Superior temporal gyrus (tissue), 1 donor: Measurements from ENCODE around the gene ACTN2.
"Not testable (repeated sequence)": the region's sequence is repeated elsewhere in the genome, so short reads cannot be mapped to it uniquely, and the experiment has no call there.

Experiments
- DNase-seq: peaks from one replicate; pipeline ENCODE4 v3.0.0-alpha.2; 2016; ENCODE audit errors: extremely low spot score

Gene ACTN2

DNA sequence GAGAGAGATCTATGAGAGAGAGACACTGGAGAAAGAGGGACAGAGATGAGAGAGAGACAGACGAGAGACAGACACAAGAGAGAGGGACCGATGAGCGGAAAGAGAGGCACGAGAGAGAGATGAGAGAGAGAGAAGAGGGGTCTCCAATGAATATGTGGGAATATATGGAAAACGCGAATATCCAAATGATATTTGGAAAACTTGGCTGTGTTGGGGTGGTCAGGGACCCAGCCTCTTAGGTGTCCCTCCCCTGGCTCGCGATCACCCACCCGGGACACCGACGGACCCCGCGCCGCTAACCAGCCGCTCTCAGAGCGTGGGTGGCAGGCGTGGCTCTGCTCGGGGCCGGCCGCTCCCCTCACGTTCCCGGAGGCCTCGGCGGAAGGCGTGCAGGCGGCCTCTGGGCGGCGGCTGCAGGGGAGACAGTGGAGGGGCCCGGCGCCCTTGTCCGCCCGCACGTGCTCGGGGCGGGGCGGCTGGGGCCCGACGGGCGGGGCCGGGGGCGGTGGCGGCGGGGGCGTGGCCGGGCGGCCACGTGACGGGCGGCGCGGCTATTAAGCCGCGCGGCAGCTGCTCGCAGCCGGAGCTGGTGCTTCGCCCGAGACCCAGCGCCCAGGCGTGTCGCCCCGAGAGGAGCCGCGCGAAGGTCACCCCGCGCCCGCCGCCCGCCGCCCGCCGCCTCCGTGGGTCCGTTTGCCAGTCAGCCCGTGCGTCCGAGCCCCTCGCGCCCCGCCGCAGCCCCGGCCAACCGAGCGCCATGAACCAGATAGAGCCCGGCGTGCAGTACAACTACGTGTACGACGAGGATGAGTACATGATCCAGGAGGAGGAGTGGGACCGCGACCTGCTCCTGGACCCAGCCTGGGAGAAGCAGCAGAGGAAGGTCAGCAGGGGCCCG is at the start of gene ACTN2:
TSS of gene ACTN2 (plus strand) at position 583 of the 898 bp plus-strand sequence. CDS start at position 758, 175 bp downstream.
- DNase-seq, result no peak

DNA sequence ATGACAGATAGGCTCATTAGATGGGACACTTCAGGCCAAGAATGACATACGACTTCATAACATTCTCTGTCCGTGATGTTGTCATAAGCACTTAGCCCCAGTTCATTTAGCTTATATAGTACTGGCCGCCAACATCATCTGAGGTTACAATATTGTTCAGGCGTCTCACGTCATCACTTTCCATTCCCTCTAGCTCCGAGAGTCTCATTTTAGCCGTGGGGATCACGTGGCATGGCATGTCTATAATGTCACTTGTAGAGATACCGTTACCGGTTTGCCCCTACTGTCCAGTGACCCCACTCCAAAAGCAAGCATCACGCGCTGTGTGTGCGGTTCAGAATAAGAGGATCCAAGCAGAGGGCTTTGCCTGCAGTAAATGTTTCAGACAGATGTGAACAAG is 47.4 kb upstream of the ACTN2 start:
- DNase-seq, result no peak

DNA sequence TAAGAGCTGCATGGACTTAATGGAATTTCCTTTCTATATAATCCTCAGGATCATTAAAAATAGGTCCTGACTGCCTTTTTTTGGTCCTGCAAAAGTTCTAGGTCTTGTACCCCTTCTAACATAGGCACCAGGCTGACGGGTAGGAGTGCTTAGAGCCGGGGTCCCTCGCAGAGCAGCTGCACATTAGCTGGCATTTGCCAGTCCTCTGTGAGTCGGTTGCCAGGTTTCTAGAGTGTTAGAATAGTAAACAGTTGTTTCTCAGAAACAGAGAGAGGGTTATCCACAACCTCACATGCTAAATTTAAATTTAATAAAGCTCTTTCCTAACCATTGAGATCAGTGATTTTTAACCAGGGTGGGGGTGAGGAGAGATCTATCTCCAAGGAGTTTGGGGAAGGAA is 46.6 kb upstream of the ACTN2 start:
- no peak for DNase-seq

DNA sequence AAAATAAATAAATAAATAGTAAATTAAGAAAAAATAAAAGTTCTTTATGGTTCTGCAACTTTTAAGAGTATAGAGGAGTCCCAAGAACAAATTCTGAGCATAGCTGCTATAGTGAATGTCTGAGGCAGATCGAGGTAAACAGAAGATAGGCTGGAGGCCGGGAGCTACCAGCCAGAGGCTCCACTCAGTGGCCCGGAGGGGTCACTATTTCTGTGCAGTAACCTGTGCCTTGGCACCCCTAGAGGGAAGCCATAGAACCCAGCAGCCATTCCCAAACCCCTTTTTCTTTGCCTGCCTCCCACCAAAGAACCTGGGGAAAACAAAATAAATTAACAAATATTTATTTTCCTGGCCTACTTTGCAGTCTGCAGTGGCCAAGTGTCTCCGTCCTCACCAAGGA is 43.5 kb upstream of the ACTN2 start:
- DNase-seq, result no peak

DNA sequence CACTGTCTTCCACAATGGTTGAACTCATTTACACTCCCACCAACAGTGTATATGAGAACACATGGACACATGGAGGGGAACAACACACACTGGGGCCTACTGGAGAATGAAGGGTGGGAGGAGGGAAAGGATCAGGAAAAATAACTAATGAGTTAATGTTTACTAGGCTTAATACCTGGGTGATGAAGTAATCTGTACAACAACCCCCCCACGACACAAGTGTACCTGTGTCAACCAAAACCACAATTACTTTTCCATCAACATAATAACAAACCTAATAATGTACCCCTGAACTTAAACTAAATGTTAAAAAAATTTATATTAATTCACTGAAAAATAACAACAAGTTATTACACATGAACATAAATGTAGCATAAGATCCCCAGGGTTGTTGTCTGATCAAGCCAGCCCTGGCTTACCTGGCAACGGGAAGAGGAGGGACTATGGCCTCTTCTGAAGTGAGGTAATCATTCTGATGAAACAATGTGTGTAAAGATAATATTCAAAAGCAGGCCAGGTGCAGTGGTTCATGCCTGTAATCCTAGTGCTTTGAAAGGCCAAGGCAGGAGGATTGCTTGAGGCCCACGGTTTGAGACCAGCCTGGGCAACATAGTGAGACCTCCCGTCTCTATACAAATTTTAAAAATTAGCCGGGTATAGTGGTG is 41.2 kb upstream of the ACTN2 start:
- DNase-seq, result no peak

DNA sequence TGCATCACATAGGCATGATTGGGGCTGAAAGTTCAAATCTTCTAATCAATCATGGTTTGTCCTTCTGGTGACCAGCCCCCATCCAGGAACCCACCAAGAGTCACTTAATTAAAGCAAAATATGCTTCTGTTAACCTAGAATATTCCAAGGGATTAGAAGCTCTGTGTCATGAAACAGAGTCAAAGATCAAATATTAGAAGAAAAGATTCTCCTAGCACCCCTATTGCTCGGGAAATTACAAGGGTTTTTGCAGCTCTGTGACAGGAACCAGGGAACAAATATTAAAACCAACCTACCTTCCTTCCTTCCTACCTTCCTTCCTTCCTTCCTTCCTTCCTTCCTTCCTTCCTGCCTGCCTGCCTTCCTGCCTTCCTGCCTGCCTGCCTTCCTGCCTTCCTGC is 31.8 kb upstream of the ACTN2 start:
- no peak for DNase-seq

DNA sequence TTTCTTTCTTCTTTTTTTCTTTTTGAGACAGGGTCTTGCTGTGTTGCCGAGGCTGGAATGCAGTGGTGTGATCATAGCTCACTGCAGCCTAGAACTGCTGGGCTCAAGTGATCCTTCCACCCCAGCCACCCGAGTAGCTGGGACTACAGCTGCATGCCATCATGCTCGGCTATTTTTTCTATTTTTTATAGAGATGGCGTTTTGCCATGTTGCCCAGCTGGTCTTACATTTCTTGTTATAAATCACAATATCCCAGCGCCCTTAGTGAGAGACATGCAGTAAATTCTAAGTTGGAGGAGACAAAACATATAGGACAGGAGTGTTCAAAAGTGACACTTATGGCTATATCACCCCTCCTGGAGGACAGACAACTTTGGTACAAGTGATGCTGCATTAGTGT is 31.3 kb upstream of the ACTN2 start:
- no peak for DNase-seq

DNA sequence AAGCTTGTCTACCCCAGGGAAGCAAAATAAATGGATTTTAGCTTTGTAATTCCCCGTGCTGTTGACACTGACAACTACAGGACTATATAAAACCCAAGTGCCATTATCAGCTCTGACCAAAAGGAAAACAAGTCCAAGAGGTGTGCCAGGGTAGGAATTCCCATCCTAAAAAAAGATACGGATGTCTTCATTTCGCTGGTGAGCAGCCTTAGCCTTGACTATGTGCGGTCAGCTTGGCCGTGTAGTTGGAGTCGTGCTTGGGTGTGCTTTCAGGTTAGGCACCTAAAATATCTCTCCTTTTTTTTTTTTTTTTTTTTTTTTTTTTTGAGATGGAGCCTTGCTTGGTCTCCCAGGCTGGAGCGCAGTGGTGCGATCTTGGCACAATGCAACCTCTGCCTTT is 28.9 kb upstream of the ACTN2 start:
- DNase-seq, result no peak

DNA sequence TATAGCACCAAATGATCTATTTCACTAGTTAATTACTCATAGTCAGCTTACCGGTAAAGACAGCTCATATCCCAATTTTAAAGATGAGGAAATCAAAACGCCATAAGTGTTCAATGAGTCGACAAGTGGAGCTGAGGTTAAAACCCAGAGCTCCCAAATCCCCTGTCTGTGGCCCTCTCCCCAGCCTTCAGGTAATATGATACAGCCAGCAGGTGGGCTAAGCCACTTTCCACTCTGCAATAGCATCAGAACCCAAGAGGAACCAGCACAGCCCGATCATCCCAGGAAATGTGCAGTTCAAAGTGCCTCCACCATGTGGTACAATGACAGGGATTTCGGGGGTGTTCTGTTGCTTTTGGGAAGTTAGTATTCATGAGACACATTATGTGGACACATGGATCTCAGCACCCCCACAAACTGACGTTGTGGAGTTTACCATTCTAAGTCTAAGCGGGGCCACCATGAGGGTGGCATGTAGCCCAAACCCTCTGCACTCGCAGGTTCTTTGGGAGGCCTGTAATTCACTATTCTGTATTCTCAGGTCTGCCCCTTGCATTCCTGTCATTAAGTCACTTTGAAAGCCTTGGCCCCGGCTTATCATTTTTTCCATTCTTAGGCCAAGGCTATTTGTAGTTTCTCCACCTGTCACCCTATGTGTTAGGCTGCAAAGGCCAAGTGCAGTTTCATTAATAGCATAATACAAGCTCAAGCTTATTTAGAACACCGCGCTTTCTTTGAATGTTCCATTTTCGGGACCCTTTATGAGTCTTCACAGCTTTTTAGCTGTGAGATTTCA is 26.3 kb upstream of the ACTN2 start:
- DNase-seq, result no peak

DNA sequence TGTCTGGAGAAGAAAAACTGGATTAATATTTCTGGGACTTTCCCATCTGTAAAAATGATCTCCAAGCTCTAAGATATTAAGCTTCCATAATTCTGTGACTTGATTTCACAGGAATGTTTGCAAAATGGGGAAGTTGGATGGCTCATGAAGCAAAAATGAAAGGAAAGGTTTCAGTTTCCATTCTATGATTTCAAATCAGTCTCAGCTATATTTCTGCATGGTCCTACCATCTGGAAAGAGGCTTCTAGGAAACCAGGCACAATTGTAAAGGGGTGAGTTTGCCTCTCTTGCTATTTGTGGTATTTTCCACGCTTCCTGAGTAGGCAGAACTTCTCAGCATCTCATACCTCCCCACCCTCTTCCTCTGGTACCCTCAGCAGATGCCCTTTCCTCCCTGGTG is 22.4 kb upstream of the ACTN2 start:
- no peak for DNase-seq

DNA sequence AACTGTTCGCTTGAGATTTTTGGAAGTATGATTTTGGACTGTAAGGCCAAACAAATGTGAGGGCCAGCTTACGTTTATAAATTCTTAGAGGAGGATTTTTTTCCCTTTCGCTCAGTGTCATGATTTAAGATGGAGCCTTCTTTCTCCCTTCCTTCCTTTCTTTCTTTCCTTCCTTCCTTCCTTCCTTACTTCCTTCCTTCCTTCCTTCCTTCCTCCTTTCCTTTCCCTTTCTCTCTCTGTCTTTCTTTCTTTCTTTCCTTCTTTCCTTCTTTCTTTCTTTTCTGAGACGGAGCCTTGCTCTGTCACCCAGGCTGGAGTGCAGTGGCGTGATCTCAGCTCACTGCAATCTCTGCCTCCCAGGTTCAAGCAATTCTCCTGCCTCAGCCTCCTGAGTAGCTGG is 17.4 kb upstream of the ACTN2 start:
- not testable (repeated sequence) for DNase-seq

DNA sequence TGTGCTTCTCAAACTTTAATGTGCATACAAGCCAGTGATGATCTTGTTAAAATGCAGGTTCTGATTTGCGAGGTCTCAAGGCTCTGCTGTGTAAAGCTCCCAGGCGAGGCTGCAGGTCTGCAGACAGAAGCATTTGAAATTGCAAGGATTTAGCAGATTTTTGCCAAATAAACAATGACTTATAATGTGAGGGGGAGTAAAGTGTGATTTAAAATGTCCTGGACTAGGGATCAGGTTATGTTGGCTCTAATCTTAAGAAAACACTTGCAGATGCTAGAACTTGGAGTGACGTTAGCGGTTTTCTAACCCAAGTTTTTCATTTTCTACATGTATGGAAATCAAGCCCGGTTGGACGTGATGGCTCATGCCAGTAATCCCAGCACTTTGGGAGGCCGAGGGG is 16.2 kb upstream of the ACTN2 start:
- DNase-seq, result no peak

DNA sequence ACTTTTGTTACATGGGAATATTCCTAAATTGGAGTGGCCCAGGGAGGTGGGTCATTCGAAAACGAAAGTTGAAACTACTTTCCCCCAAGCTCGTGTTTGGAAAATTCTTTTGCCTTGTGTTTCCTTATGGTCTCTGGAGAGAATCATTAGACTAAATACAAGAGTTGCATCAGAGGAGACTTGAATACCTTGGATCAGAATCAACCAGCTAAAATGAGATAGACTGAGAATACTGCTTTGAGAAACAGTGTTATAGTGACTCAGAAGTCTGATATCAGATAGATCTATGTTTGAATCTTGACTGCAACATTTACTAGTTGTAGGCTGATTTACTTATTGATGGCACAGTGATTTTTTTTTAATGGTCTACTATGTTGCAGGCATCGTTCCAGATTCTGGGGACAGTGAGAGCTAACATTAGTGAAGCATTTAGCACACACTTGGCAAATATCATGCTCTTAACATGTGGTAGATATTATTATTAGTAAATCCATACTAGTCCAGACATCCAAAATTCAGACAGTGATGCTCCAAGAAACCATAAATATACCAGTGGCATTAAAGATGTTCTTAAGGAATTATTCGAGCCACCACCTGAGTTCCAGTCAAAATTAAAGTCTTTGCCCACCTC is 12.9 kb upstream of the ACTN2 start:
- DNase-seq, result no peak

DNA sequence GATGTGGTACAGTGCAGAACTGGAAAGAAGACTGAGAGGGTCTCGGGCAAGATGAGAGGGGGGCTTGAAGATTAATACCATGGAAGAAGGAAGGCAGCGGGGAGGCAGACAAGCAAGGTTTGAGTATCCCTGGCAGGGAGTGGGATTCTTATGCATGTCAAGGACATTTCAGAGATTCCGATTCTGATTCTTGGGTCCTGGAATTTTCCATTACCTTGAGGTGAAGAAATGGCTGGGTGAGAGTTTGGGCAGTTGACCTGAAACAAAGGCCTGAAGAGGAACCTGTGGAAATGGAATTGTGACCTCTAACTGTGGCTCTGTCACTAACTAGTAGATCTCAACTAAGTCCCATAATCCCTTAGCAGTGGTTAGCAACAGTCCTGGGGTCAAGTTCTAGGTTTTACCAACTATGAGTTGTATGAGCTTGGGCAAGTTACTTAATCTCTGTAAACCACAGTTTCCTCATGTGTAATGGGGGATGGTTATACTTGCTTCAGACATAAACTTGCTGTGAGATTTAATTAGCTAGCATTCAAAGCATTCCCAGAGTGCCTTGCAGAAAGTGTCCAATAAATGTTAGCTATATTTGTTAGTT is 8.6 kb upstream of the ACTN2 start:
- DNase-seq, result no peak

DNA sequence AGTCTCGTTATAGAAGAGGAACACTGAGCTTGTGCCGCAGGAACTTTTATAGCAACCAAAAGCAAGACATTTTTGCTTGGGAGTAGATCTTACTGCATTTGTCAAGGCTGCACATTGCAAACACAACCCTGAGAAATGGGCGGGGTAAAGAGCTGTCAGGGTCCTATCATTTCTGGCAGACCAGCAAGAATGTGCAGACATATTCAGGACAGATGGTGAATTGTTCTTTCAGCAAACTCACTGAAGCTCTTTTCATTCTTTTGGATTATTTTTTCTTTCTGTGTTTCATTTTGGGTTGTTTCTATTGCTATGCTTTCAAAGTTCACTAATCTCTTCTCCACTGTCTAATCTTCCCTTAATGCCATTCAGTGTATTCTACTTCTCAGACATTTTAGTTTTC is 5.1 kb upstream of the ACTN2 start:
- no peak for DNase-seq

DNA sequence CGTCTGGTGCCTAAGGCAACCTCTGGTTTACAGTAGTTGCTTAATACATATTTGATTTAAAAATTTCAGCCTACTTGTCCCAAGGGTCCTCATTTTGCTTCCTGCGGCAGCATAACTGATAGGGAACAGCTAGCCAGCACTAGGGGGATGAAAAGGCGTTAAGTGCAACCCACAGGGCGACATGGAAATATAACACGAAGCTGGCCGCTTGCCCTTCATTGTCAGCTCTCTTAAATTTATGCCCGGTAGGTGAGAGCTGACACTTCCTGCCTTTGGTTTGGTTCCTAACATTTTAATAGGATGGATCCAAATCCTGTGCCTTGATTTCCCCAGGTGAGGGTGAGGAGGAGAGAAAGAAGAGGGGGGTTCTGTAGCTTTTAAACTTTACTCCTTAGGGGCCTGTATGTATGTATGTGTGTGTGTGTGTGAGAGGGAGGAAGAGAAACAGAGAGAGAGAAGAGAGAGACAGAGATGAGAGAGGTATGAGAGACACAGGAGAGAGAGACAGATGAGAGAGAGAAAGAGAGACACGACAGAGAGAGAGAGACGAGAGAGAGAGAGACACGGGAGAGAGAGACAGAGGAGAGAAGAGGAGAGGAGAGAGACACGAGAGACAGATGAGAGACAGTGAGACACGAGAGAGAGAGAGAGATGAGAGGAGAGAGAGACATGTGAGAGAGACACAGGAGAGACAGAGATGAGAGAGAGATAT is 938 bp upstream of the ACTN2 start:
- no peak for DNase-seq

DNA sequence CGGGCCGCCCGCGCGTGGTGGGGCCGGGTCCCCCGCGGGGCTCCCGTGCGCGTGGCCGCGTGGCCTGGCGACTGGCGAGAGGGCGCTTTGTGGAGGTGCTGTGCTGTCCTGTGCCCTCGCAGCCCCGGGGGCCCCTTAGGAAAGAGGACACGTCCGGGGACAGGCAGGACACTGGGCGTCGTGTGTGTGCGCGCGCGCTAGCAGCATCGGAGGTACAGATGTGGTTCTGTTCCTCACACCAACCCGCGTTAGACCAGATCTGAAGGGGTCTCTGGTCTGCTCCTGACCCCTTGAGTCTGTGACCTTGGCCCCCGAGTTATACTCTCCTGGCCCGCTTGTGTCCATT is 489 bp downstream of the ACTN2 start:
- DNase-seq, result no peak

DNA sequence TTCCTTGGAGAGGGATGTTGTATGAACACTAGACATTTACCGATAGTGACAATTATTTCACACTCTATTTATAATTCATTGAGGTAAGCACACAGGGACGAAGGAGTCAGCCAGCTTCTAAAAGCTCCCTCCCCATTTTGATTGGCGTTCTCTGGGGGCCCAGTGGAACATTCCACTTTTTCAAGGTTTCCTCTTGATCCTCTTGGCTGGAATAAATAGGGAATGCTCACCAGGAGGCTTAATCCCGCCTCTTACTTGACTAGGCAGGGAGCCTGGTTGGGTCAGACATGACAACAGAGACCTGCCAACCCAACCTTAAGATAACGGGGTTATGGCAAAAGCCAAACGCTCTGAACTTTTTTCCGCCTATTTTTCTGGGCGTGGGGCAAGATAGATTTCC is 974 bp downstream of the ACTN2 start:
- no peak for DNase-seq

DNA sequence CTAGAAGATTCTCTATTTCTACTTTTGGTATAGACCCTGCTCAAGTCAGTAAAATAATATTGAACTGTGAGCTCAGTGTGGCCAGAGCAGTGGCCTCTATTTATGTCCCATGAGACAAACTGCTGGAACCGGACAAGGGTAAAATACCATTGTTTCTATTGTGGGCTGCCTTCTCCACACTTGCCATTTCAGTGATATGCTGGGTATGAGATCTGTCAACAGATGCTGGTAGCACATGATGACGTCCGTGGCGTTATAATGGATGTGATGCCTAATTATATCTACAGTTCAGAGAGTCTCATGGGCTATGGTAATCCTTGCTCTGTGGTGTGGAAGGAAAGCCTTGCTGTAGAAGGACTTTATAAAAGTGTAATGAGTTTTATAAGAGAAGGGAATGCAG is 2.4 kb downstream of the ACTN2 start:
- DNase-seq, result no peak

DNA sequence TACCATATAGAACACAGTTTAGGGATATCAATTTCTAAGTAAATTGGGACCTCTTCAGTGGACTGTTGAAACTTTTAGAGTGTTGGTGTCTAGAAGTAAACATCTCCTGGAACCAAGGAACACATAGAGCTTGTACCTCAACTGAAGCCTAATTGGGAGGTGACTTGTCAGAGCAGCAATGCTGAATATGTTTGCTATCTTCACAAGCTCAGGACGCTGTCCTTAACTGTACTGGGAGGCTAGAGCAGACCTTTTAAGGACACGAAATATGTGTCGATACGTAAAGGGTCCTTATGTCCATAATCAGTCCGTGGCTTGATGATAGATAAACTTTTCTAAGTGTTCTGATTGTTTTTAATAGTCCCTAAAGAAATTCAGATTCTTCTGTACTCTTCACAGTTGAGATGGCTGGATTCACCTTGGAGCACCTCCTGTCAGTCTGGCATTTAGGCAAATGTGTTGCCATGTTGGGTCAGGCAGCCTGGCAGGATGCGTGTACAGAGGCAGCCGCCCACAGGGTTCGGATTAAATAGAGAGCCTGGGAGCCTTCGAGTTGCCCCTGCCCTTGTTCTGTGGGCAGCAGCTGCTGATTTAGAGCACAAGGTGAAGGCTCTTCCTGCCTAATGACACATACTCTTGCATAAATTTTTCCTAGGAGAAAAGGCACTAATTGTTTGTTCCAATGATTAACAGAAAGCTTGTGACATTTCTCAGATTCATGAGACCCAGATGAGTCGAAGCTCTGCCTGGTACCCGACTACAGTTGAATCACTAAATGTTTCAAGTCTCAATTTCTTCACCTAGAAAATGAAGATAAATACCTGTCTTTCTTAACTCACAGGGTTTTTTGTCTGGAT is 3.6 kb downstream of the ACTN2 start:
- no peak for DNase-seq
